GM11168 (cell line): ENCODE results near the gene FBXO17.
"Not testable (repeated sequence)": the region's sequence is repeated elsewhere in the genome, so short reads cannot be mapped to it uniquely, and the experiment has no call there.

Source experiments
- in situ Hi-C: fragments of 300-500 bp; cut with MboI; formaldehyde crosslinking; loops from one replicate; pipeline ENCODE4 v1.12.0; 2022; ENCODE audit warnings: low sequenced_read_pairs; ENCODE audit not compliant: unreplicated experiment

The FBXO17 gene, protein sequence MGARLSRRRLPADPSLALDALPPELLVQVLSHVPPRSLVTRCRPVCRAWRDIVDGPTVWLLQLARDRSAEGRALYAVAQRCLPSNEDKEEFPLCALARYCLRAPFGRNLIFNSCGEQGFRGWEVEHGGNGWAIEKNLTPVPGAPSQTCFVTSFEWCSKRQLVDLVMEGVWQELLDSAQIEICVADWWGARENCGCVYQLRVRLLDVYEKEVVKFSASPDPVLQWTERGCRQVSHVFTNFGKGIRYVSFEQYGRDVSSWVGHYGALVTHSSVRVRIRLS

GRCh38 chr19:38975214-38975860 is at the start of gene FBXO17:
Gene FBXO17 (minus strand): TSS chr19:38975742. CDS start chr19:38950319, 25,423 bp downstream.
- in situ Hi-C loops: no loop called here

DNA sequence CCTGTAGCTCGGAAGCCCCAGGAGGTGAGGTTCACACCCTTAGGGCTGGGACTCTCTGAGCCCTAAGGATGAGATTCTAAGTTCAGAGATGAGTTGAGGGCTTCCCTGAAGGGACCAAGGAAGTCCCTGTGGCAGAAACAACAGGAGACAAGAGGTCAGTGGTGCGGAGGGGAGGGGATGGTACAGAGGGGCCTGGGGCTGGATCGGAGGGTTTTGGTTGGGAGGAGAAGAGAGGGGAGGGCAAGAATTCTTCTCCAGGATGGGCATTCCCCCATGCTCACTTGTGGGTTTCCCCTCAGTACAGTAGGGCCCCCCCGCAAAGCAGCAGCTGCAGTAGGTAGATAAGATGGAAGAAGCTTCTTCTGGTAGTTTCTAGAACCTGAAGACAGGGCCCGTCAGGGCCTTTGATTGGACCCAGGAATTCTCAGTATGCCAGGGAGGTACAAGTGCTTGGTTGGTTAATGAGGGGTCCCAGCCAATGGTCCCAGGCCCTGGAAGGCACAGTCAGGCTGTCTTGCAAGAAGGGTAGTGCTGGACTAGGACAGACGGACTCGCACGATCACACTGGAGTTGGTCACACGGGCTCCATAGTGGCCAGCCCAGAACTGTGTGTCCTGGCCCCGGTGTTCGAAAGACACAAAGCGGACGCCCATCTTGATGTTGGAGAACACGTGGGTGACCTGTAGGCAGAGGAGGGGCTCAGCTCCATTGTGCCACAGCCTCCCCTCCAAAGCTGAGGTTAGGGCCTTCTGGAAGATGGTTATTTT is 49.5 kb upstream of the FBXO17 start:
- in situ Hi-C loops: no loop called here

DNA sequence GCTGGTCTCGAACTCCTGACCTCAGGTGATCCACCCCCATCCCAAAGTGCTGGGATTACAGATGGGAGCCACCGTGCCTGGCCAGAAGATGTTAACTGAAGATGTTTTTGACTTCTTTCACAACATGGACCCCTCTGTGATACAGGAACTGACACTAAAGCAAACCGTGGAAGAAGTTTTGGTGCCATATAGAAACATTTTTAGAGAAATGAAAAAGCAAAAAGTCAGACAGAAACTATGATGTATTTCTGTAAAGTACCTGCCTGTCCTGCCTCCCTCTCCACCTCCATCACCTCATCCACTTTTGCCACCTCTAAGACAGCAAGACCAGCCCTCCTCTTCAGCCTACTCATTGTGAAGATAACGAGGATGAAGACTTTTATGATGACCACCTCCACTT is 45.5 kb upstream of the FBXO17 start:
- in situ Hi-C loops: no loop called here

DNA sequence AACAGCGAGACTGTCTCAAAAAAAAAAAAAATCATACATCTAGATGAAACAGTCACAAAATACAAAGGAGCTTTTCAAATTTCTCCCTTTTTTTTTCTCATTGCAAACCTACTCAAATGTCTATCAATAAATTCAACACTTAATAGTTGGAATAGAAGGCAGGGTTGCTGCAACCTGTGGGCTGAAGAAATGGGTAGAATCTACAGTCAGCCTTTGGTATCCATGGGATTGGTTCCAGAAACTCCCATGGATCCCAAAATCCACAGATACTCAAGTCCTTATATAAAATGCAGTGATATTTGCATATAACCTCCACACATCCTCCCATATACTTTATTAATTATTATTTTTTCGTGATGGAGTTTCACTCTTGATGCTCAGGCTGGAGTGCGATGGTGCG is 42.1 kb upstream of the FBXO17 start:
- in situ Hi-C loops: no loop called here

DNA sequence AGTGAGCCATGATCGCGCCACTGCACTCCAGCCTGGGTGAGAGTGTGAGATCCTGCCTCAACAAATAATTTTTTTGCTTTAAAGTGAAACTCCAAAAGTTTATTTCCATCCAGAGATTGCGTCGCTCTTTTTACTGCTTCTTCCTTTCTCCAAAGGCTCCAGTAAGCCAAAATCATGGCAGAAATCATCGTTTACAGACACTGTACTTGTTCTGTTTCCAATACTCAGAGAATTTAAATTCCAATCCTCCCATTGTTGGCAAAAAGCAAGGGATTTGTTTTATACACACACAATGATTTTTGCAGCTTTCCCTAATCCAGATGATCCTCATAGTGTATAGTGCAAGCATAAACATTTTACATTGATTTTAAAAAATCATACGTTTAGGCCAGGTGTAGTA is 41.5 kb upstream of the FBXO17 start:
- in situ Hi-C loops: no loop called here

GRCh38 chr19:39014037-39014436 is 38.5 kb upstream of the FBXO17 start:
- in situ Hi-C loops: no loop called here

DNA sequence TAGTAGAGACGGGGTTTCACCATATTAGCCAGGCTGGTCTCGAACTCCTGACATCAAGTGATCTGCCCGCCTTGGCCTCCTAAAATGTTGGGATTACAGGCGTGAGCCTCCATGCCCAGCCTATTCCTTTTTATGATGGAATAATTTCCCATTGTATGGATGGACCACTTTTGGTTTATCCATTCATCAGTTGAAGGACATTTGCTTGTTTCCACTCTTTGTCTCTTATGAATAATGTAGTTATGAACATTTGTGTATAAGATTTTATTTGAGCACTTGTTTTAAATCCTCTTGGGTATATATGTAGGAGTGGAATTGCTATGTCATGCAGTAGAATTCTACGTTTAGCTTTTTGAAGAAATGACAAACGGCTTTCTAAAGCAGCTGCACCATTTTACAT is 33.5 kb upstream of the FBXO17 start:
- in situ Hi-C loops: no loop called here

GRCh38 chr19:39008137-39008536 is 32.6 kb upstream of the FBXO17 start:
- in situ Hi-C loops: no loop called here

GRCh38 chr19:39007096-39007495 is 31.6 kb upstream of the FBXO17 start:
- in situ Hi-C loops: no loop called here

DNA sequence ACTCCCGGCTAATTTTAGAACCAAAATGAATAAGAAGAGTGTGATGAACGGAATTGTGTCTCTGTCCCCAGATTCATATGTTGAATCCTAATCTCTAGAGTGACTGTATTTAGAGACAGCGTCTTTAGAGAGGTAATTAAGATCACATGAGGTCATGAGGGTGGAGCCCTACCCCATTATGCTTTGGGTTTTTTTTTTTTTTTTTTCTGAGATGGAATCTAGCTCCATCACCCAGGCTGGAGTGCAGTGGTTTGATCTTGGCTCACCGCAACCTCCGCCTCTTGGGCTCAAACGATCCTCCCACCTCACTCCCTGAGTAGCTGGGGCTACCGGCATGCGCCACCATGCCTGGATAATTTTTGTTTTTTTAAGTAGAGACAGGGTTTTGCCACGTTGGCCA is 28.9 kb upstream of the FBXO17 start:
- in situ Hi-C loops: no loop called here

- in situ Hi-C loops: no loop called here
Measured at GRCh38 chr19:39003796-39004195, 28.3 kb upstream of the FBXO17 start.

GRCh38 chr19:39003188-39003587 is 27.6 kb upstream of the FBXO17 start:
- in situ Hi-C loops: no loop called here

GRCh38 chr19:39001041-39001440 is 25.5 kb upstream of the FBXO17 start:
- in situ Hi-C loops: no loop called here

DNA sequence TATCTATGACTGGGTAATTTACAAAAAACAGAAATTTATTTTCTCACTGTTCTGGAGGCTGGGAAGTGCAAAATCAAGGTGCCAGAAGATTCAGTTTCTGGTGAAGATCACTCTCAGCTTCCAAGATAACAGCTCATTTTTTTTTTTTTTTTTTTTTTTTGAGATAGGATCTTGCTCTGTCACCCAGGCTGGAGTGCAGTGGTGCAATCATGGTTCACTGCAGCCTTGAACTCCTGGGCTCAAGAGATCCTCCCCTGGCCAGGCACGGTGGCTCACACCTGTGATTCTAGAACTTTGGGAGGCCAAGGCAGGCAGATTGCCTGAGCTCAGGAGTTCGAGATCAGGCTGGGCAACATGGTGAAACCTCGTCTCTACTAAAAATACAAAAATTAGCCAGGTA is 22.0 kb upstream of the FBXO17 start:
- in situ Hi-C loops: not testable (repeated sequence)

DNA sequence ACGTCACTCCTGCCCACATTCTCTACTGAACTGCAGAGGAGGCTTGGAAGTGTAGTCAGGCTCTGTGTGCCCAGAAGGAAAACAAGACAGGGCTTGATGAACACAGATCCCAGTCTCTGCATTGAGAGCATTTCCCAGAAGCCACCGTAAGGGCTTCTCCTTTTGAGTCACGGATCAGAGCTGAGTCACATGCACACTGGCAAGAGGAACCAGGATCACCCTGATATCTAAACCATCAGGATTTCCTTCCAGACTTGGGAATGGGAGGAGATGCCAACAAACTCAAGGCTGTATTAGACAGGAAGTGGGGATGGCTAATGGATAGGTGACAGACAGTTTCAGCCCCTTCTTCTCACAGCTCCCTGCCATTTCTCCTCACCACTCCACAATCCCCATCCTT is 17.7 kb upstream of the FBXO17 start:
- in situ Hi-C loops: no loop called here

GRCh38 chr19:38990949-38991697 is 15.6 kb upstream of the FBXO17 start:
- in situ Hi-C loops: no loop called here

GRCh38 chr19:38989614-38990013 is 14.1 kb upstream of the FBXO17 start:
- in situ Hi-C loops: not testable (repeated sequence)

- in situ Hi-C loops: no loop called here
Measured at GRCh38 chr19:38989066-38989605, 13.6 kb upstream of the FBXO17 start.

- in situ Hi-C loops: not testable (repeated sequence)
Measured at GRCh38 chr19:38988627-38989026, 13.1 kb upstream of the FBXO17 start.

DNA sequence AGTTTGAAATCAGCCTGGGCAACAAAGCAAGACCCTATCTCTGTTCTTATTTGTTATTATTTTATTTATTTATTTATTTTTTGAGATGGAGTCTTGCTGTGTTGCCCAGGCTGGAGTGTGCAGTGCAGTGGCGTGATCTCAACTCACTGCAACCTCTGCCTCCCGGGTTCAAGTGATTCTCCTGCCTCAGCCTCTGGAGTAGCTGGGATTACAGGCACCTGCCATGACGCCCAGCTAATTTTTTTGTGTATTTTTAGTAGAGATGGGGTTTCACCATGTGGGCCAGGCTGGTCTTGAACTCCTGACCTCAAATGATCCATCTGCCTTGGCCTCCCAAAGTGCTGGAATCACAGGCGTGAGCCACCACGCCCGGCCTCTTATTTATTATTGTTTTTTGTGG is 12.2 kb upstream of the FBXO17 start:
- in situ Hi-C loops: not testable (repeated sequence)
